D721Med (cell line): ENCODE measurements around the gene GHRH.

Source experiments
- DNase-seq: peaks from one replicate; pipeline ENCODE4 v3.0.0; 2011; ENCODE audit warnings: low spot score; ENCODE audit not compliant: insufficient read length
- FAIRE-seq: peaks from 2 replicates; lab custom pipeline; 2011; peaks lifted over from hg19 to GRCh38; lab: Jason Lieb, UNC
- CTCF ChIP-seq: IDR thresholded peaks from 2 replicates; pipeline ENCODE4 v1.5.1; 2012; ENCODE audit warnings: mild to moderate bottlenecking, control low read depth; ENCODE audit not compliant: insufficient read depth; ENCODE audit errors: missing control alignments

The GHRH gene

GRCh38 chr20:37209661-37210314 lies 51.8 kb downstream of the GHRH start:
- no peak for DNase-seq
- FAIRE-seq: no peak
- TF ChIP-seq CTCF: no peak

GRCh38 chr20:37209193-37209592 lies 52.4 kb downstream of the GHRH start:
- FAIRE-seq: no peak
- no peak for DNase-seq
- TF ChIP-seq CTCF: no peak

- DNase-seq (no peak), FAIRE-seq (no peak)
- no peak for TF ChIP-seq CTCF
These were observed 54.4 kb downstream of the GHRH start for GRCh38 chr20:37207171-37207570.

- FAIRE-seq: no peak
- no peak for TF ChIP-seq CTCF
- no peak for DNase-seq
These were observed 55.8 kb downstream of the GHRH start for GRCh38 chr20:37205794-37206193.

GRCh38 chr20:37205130-37205529 lies 56.5 kb downstream of the GHRH start:
- no peak for FAIRE-seq
- no peak for TF ChIP-seq CTCF
- DNase-seq: no peak

GRCh38 chr20:37204056-37204455 lies 57.6 kb downstream of the GHRH start:
- TF ChIP-seq CTCF: no peak
- no peak for FAIRE-seq
- DNase-seq: no peak

GRCh38 chr20:37202267-37202943 lies 59.2 kb downstream of the GHRH start:
- DNase-seq (no peak), FAIRE-seq (no peak)
- TF ChIP-seq CTCF: peak; percentile 62
